Stimulated activated CD8-positive, alpha-beta memory T cell treated with anti-CD3 and anti-CD28 coated beads, Interleukin-15, amount 100 ng/mL, for 48 hours (primary cell): ENCODE results near the gene DNAJC18.

Experiments
- DNase-seq, 2 donors: peaks; one replicate each; pipeline ENCODE4 v3.0.0-alpha.2; 2020; ENCODE audit warnings: low read depth in 2 of 2

The DNAJC18 gene

DNA sequence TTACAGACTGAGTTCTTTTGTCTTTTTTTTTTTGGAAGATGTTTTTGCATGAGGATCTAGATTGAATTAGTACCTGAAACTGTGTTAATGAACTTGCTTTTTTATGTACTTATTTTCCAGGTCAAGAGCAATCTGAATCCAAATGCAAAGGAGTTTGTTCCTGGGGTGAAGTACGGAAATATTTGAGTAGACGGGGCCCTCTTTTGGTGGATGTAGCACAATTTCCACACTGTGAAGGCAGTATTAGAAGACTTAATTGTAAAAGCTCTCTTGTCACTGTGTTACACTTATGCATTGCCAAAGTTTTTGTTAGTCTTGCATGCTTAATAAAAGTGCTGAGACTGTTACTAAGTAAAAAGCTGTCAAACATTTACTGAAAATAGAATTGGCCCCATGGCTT is 70.7 kb downstream of the DNAJC18 start:
- no peak for DNase-seq

GRCh38 chr5:139364466-139364865 is 74.9 kb downstream of the DNAJC18 start:
- DNase-seq = no peak

GRCh38 chr5:139363937-139364336 is 75.4 kb downstream of the DNAJC18 start:
- DNase-seq = no peak

DNA sequence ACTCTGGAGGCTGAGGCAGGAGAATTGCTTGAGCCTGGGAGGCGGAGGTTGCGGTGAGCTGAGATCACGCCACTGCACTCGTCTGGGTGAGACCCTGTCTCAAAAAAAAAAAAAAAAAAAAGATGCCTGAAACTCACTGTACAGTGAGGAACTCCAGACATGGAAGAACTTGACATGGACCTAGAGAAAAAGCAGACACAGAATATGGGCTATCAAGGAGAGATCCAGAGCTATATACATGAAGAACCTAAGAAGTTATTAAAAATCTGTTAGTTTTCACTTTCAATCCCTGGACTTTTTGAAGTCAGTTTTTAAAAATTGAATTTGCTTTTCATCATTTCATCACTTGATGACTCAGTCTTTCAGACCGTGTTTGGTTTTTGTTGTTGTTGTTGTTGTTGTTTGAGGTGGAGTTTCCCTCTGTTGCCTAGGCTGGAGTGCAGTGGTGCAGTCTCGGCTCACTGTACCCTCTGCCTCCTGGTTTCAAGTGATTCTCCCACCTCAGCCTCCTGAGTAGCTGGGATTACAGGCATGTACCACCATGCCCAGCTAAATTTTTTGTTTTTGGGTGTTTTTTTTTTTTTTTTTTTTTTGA is 77.4 kb downstream of the DNAJC18 start:
- no peak for DNase-seq

GRCh38 chr5:139360384-139360783 is 78.9 kb downstream of the DNAJC18 start:
- no peak for DNase-seq
